HCT116 (cell line): ENCODE measurements around the gene LRRC56. TPM values are rescaled to one million over a fixed set of nuclear protein-coding genes. Genes with fewer than 3 reads are reported as not detected.

Experiments used
- ATAC-seq: fragments of 200-7000 bp; cut with Tn5 transposase; 2 replicates; pipeline ENCODE4 v1.9.1; 2020; ENCODE audit warnings: mild to moderate bottlenecking, moderate library complexity
- BruUV-seq: library from RNA; stranded (reverse); fragments of 400-500 nt; replicated peaks from 2 replicates; lab custom pipeline; 2021; lab: Mats Ljungman, UMichigan
- CTCF ChIA-PET: fragments of 300-600 bp; sonication (Branson Sonifier 250); formaldehyde crosslinking; loops from one replicate; lab custom pipeline; 2021; ENCODE audit warnings: antibody characterized with exemption; lab: Charles Lee
- POLR2A ChIA-PET: fragments of 300-600, 350-600 bp; sonication (Branson Sonifier 250); formaldehyde crosslinking; loops from one replicate; lab custom pipeline; 2021; ENCODE audit warnings: antibody characterized with exemption; lab: Charles Lee
- RAD21 ChIA-PET, 2 experiments: fragments of 300-600 bp; sonication (Branson Sonifier 250); formaldehyde crosslinking; loops; one replicate each; lab custom pipeline; 2023; ENCODE audit warnings: low total read pairs in 2 of 2; ENCODE audit not compliant: uncharacterized antibody in 2 of 2, unreplicated experiment in 2 of 2, low non-redundant PET in 1 of 2; lab: Charles Lee
- DNase-seq: peaks from one replicate; pipeline ENCODE4 v3.0.0-alpha.2; 2010; ENCODE audit warnings: low read depth, low spot score
- H2AFZ ChIP-seq: fragments of 200-600 bp; shearing (Covaris generic), sonication (generic); 2 replicates; pipeline ENCODE4 v1.6.1; 2017; ENCODE audit warnings: low read depth, mixed run types, mixed read lengths, antibody characterized with exemption, low read length; ENCODE audit not compliant: poor library complexity, severe bottlenecking
- H3K27ac ChIP-seq: 2 replicates; pipeline ENCODE4 v1.5.1; 2012; ENCODE audit warnings: low read depth, low read length
- H3K27me3 ChIP-seq: fragments of 200-600 bp; sonication (generic); 2 replicates; pipeline ENCODE4 v1.6.1; 2016; ENCODE audit warnings: mixed run types, low read length, mixed read lengths; ENCODE audit not compliant: insufficient read depth
- H3K36me3 ChIP-seq, 2 experiments: fragments of 200-500 bp in 1 of 2; fragments of 200-600 bp in 1 of 2; sonication (Bioruptor generic) in 1 of 2; sonication (generic) in 1 of 2; 2 replicates each; pipeline versions ENCODE4 v1.5.1 to v1.6.1; 2014 to 2016; ENCODE audit warnings: low read length in 2 of 2, inconsistent platforms in 1 of 2, mixed read lengths in 1 of 2, mixed run types in 1 of 2; ENCODE audit not compliant: insufficient read depth in 2 of 2, control insufficient read depth in 1 of 2
- H3K4me1 ChIP-seq, 2 experiments: fragments of 200-600 bp in 1 of 2; sonication (generic) in 1 of 2; 2 replicates each; pipeline versions ENCODE4 v1.5.1 to v1.6.1; 2012 to 2017; ENCODE audit warnings: low read length in 2 of 2, inconsistent platforms in 1 of 2, mild to moderate bottlenecking in 1 of 2, mixed read lengths in 1 of 2, mixed run types in 1 of 2, moderate library complexity in 1 of 2; ENCODE audit not compliant: insufficient read depth in 2 of 2, control insufficient read depth in 1 of 2
- H3K4me2 ChIP-seq: fragments of 200-600 bp; sonication (generic); 2 replicates; pipeline ENCODE4 v1.6.1; 2017; ENCODE audit warnings: mixed run types, low read length, mixed read lengths
- H3K4me3 ChIP-seq, 2 experiments: fragments of 200-600 bp in 1 of 2; sonication (generic) in 1 of 2; replicated peaks in 1 of 2; 2 replicates each; pipeline ENCODE4 v1.5.1; 2011 to 2016; ENCODE audit warnings: low read length in 2 of 2, control low read depth in 1 of 2, low read depth in 1 of 2, mild to moderate bottlenecking in 1 of 2, mixed read lengths in 1 of 2, mixed run types in 1 of 2
- H3K79me2 ChIP-seq: fragments of 200-600 bp; sonication (generic); 2 replicates; pipeline ENCODE4 v1.6.1; 2017; ENCODE audit warnings: mild to moderate bottlenecking, mixed run types, low read length, moderate library complexity, mixed read lengths; ENCODE audit not compliant: insufficient read depth
- H3K9ac ChIP-seq: fragments of 200-600 bp; sonication (generic); 2 replicates; pipeline ENCODE4 v1.6.1; 2016; ENCODE audit warnings: low read length, mixed read lengths
- H3K9me2 ChIP-seq: fragments of 200-600 bp; sonication (generic), shearing (Covaris generic); 2 replicates; pipeline ENCODE4 v1.6.1; 2017; ENCODE audit warnings: mixed run types, mild to moderate bottlenecking, moderate library complexity; ENCODE audit not compliant: insufficient read depth
- H3K9me3 ChIP-seq, 2 experiments: fragments of 200-500 bp in 1 of 2; fragments of 200-600 bp in 1 of 2; sonication (Bioruptor generic) in 1 of 2; sonication (generic) in 1 of 2; 2 replicates each; pipeline ENCODE4 v1.6.1; 2014 to 2017; ENCODE audit warnings: low read length in 2 of 2, mixed read lengths in 2 of 2, inconsistent platforms in 1 of 2, low read depth in 1 of 2, mild to moderate bottlenecking in 1 of 2, mixed run types in 1 of 2, moderate library complexity in 1 of 2; ENCODE audit not compliant: control insufficient read depth in 1 of 2, insufficient read depth in 1 of 2
- H4K20me1 ChIP-seq: fragments of 200-600 bp; sonication (generic), shearing (Covaris generic); 2 replicates; pipeline ENCODE4 v1.6.1; 2017; ENCODE audit warnings: mixed run types, mild to moderate bottlenecking, moderate library complexity; ENCODE audit not compliant: insufficient read depth
- CEBPB ChIP-seq: IDR thresholded peaks from 2 replicates; pipeline ENCODE4 v1.6.1; 2012; ENCODE audit warnings: low read depth
- CTCF ChIP-seq, 3 experiments: fragments of 200-600 bp in 1 of 3; sonication (generic) in 1 of 3; IDR thresholded peaks in 2 of 3; conservative IDR thresholded peaks in 1 of 3; 2 replicates each; pipeline ENCODE4 v1.5.1; 2012 to 2017; ENCODE audit warnings: low read depth in 2 of 3, low read length in 2 of 3, antibody characterized with exemption in 1 of 3, borderline replicate concordance in 1 of 3, control low read depth in 1 of 3, mild to moderate bottlenecking in 1 of 3, mixed read lengths in 1 of 3, mixed run types in 1 of 3, moderate library complexity in 1 of 3; ENCODE audit not compliant: insufficient read depth in 1 of 3
- EGR1 ChIP-seq: IDR thresholded peaks from 2 replicates; pipeline ENCODE4 v1.6.1; 2012; ENCODE audit warnings: low read depth
- ELF1 ChIP-seq: IDR thresholded peaks from 2 replicates; pipeline ENCODE4 v1.6.1; 2012; ENCODE audit warnings: low read depth, borderline replicate concordance
- EZH2 ChIP-seq: fragments of 200-600 bp; sonication (generic); IDR thresholded peaks from 2 replicates; pipeline ENCODE4 v1.6.1; 2017; ENCODE audit warnings: antibody characterized with exemption, mixed run types
- EZH2phosphoT487 ChIP-seq: fragments of 200-600 bp; IDR thresholded peaks from 2 replicates; pipeline ENCODE4 v1.6.1; 2018; ENCODE audit warnings: antibody characterized with exemption, borderline replicate concordance
- FOSL1 ChIP-seq: IDR thresholded peaks from 2 replicates; pipeline ENCODE4 v1.6.1; 2012; ENCODE audit warnings: low read depth
- JUND ChIP-seq: IDR thresholded peaks from 2 replicates; pipeline ENCODE4 v1.6.1; 2012
- RAD21 ChIP-seq: IDR thresholded peaks from 2 replicates; pipeline ENCODE4 v1.6.1; 2012; ENCODE audit warnings: low read depth, mild to moderate bottlenecking
- SIN3A ChIP-seq: IDR thresholded peaks from 2 replicates; pipeline ENCODE4 v1.6.1; 2012; ENCODE audit warnings: low read depth
- SRF ChIP-seq: IDR thresholded peaks from 2 replicates; pipeline ENCODE4 v1.6.1; 2012; ENCODE audit warnings: low read depth
- ZBTB33 ChIP-seq: IDR thresholded peaks from 2 replicates; pipeline ENCODE4 v1.6.1; 2011; ENCODE audit warnings: mild to moderate bottlenecking, low read length, moderate library complexity; ENCODE audit not compliant: insufficient replicate concordance; ENCODE audit errors: extremely low read depth
- intact Hi-C: fragments of 100-400 bp; cut with micrococcal nuclease; formaldehyde crosslinking; loops from 2 replicates; pipeline ENCODE4 v1.10.0; 2022
- total RNA-seq: library from RNA; stranded (reverse); gene quantifications from one replicate; pipeline ENCODE4 v1.2.1, GENCODE V29; 2021; ENCODE audit not compliant: unreplicated experiment

Gene LRRC56
- total RNA-seq, 1 experiment from 2014 or later, result 9.1 TPM

- ChIA-PET CTCF (no interaction called here), RAD21 (no interaction called here), POLR2A (no interaction called here)
- no peaks in the 10 kb centered on the region for H3K9me2 ChIP-seq
- peaks cover 0 to 15% of the 10 kb centered on the region in 2 experiments; a peak in 1 of 4 replicates for H3K9me3 ChIP-seq
- no peaks in the 10 kb centered on the region for H3K79me2 ChIP-seq
- intact Hi-C loops, result no loop called here
- no peak for DNase-seq
- TF ChIP-seq EZH2phosphoT487, result no peak
- no peak for TF ChIP-seq SIN3A
- no peak for TF ChIP-seq ELF1
- no peak for TF ChIP-seq JUND
- no peak for TF ChIP-seq EZH2
- no peak for TF ChIP-seq CTCF (IDR thresholded peaks at IDR 0.05 in 2 of 3, conservative IDR thresholded peaks at IDR 0.05 in 1 of 3; ENCODE audit: borderline replicate concordance in 1 of 3, insufficient read depth in 1 of 3, low read depth in 2 of 3, low read length in 2 of 3)
- no peak for TF ChIP-seq ZBTB33
- no peak for TF ChIP-seq EGR1
- no peak for TF ChIP-seq SRF
- TF ChIP-seq CEBPB, result no peak
- no peak for TF ChIP-seq FOSL1
- TF ChIP-seq RAD21, result no peak
- no peak overlapping the region for H3K27ac ChIP-seq
- BruUV-seq, result no TSS peak
- H2AFZ ChIP-seq, result no peak overlapping the region
- ATAC-seq, result no peak
- no peak overlapping the region for H3K9ac ChIP-seq
- H3K4me3 ChIP-seq, result no peak overlapping the region
- H3K36me3 ChIP-seq, result no peaks in the 10 kb centered on the region
- H3K27me3 ChIP-seq, result no peaks in the 10 kb centered on the region
- no peak overlapping the region for H3K4me2 ChIP-seq
- H3K4me1 ChIP-seq, result peaks cover 4 to 5% of the 10 kb centered on the region in 2 experiments; a peak in 3 of 4 replicates
- no peaks in the 10 kb centered on the region for H4K20me1 ChIP-seq
Measured at GRCh38 chr11:520428-521176, 16.7 kb upstream of the LRRC56 start.
